Epithelial cell of esophagus (primary cell): ENCODE measurements around the gene ATCAY.

Source experiments
- DNase-seq: peaks from one replicate; pipeline ENCODE4 v3.0.0; 2010; ENCODE audit warnings: low read depth
- H3K4me3 ChIP-seq: 2 replicates; pipeline ENCODE4 v1.5.1; 2011; ENCODE audit warnings: mild to moderate bottlenecking, low read length, control low read depth
- TF ChIP-seq, protein P1 (sequence below): IDR thresholded peaks from 2 replicates; pipeline ENCODE4 v1.5.1; 2011; ENCODE audit warnings: low read depth, mild to moderate bottlenecking, low read length, control low read depth, inconsistent platforms; ENCODE audit not compliant: insufficient read depth; ENCODE audit errors: missing control alignments

The ATCAY gene

DNA sequence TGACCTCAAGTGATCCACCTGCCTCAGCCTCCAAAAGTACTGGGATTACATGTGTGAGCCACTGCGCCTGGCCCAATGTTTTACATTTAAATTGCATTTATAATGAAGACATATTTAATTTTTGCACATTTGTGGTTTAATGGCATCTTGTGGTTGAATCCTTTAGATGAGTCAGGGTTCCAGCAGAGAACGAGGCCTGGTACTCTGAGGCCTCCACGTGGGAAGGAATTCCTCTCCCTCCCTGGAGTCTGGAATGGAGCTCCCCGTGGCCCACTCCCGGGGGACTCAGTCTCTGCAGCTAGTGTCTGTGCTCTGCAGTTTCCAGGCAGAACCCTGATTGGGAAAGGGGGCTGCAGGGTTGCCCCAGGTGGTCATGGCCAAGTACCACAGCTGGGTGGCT lies 35.9 kb upstream of the ATCAY start:
- DNase-seq: no peak
- TF ChIP-seq, protein P1, sequence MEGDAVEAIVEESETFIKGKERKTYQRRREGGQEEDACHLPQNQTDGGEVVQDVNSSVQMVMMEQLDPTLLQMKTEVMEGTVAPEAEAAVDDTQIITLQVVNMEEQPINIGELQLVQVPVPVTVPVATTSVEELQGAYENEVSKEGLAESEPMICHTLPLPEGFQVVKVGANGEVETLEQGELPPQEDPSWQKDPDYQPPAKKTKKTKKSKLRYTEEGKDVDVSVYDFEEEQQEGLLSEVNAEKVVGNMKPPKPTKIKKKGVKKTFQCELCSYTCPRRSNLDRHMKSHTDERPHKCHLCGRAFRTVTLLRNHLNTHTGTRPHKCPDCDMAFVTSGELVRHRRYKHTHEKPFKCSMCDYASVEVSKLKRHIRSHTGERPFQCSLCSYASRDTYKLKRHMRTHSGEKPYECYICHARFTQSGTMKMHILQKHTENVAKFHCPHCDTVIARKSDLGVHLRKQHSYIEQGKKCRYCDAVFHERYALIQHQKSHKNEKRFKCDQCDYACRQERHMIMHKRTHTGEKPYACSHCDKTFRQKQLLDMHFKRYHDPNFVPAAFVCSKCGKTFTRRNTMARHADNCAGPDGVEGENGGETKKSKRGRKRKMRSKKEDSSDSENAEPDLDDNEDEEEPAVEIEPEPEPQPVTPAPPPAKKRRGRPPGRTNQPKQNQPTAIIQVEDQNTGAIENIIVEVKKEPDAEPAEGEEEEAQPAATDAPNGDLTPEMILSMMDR: no peak
- no peak overlapping the region for H3K4me3 ChIP-seq

DNA sequence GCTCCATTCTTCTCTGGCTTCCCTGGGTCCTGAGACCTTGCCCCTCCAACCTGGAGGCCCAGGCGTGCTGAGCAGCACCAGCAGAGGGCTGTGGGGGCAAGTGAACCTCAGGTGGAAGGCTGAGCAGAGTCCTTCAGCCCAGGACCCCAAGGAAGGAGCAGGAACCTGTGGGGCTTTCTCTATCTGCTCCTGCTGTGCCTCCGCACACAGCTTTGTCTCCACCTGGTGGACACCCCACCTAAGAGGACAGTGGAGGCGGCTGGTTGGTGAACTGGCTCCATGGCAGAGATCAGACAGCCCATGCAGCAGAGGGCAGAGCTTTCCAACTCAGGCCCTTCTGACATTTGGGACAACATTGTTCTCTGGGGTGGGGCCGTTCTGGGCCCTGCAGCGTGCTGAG lies 31.4 kb upstream of the ATCAY start:
- DNase-seq: peak; percentile 36
- H3K4me3 ChIP-seq: no peak overlapping the region
- TF ChIP-seq, protein P1: peak; percentile 20

DNA sequence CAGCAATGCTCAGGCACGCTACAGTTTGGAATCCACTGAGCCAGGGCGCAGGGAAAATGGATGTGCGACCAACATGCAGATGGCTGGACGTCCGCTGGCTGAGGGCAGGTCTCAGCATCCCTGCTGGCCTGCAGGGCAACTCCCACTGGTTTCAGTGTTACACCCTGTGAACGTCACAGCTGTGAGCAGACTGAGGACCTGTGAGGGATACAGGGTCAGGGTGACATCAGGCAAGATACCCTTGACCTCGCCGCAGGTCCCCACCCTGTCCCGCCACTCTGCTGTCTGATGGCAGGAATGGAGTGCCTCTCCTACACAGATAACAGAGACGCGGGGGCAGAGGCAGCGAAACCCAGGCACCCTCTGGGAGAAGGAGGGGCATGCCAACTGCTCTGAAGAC lies 30.7 kb upstream of the ATCAY start:
- TF ChIP-seq, protein P1: no peak
- no peak for DNase-seq
- no peak overlapping the region for H3K4me3 ChIP-seq

DNA sequence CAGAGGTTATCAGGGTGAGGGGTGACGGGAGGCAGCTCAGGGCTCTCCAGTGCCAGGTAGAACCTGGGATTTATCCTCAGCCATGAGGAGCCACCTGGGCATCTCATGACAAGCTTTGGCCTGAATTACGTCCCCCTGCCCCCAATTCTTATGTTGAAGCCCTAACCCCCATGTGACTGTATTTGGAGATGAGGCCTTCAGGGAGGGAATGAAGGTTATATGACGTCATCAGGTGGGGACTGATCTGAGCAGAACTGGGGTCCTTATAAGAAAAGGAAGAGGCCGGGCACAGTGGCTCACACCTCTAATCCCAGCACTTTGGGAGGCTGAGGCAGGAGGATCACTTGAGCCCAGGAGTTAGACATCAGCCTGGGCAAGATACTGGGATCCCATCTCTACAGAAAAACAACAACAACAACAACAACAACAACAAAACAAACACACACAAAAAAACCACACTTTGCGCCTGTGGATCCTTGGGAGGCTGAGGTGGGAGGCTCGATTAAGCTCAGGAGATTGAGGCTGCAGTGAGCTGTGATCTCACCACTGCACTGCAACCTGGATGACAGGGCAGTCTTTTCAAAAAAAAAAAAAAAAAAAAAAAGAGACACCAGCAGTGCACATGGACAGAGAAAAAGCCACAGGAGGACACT lies 30.0 kb upstream of the ATCAY start:
- DNase-seq: no peak
- TF ChIP-seq, protein P1: no peak
- no peak overlapping the region for H3K4me3 ChIP-seq

DNA sequence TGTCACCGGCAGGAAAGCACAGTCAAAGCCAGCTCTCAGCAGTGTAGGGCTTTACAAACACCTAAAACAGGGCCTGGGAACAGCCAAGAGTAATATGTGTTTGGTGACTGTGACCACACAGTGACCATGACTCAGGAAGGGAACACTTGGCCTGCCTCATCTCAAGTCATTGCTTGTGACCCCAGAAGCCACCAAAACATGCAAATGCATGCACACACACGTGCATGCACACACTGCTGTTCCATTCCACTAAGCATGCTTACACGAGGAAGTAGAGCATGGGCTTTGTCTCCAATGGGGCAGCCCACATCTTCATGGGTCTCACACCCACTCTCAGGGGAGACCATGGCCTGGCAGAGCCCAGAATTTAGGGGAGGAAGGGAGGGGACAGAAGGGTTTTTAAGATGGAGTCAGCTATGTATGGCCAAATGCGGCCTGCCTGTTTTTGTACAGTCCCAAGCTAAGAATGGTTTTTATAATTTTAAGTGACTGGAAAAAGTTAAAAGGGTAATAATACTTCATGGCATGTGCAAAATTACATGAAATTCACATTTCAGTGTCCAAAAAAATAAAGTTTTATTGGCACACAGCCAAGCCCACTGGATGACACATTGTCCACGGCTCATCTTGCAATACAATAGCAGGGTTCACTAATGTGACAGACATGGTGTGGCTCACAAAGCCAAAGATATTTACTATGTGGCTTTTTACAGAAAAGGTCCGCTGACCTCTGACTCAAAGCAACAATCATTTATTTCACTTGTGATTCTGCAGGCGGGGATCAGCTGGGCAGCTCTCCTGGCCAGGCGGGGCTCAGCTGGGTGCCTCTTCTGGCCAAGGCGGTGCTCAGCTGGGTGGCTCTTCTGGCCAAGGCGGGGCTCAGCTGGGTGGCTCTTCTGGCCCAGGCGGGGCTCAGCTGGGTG lies 29.0 kb upstream of the ATCAY start:
- H3K4me3 ChIP-seq: no peak overlapping the region
- TF ChIP-seq, protein P1: no peak
- no peak for DNase-seq

DNA sequence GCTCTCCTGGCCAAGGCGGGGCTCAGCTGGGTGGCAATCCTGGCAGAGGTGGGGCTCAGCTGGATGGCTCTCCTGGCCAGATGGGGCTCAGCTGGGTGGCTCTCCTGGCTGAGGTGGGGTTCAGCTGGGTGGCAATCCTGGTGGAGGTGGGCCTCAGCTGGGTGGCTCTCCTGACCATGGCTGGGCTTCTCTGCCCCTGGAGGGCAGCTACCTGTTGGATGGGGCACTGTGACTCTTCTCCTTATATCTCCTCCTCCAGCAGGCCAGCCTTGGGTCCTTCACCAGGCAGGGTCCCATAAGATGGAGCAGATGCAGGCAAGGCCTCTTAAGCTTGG lies 28.3 kb upstream of the ATCAY start:
- DNase-seq: no peak
- TF ChIP-seq, protein P1: no peak
- no peak overlapping the region for H3K4me3 ChIP-seq
